CD1c-positive myeloid dendritic cell (primary cell): Measurements from ENCODE around the gene CEP164.

Source experiments
- DNase-seq: peaks from one replicate; pipeline ENCODE4 v3.0.0-alpha.2; 2016; ENCODE audit errors: extremely low spot score

Gene CEP164

DNA sequence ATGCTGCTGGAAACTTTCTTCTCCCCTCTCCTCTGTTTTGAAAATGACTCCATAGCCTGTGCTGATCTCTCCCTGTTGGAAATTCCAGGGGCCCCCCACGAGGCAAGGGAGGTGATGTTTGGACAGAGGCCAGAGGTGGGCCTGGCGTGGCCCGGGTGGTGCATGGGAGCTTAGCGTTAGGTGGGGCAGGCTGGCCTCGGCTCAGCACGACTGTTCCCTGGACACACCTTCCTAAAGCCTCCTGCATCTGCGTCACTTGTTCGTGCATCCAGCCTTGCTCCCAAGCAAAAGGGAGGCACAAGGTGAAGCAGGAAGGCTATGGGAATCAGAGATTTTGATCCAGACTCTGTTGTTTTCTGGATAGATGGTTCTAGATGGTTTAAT lies 135.2 kb downstream of the CEP164 start:
- no peak for DNase-seq
